ENCODE results near the gene TRIM24.

DNA sequence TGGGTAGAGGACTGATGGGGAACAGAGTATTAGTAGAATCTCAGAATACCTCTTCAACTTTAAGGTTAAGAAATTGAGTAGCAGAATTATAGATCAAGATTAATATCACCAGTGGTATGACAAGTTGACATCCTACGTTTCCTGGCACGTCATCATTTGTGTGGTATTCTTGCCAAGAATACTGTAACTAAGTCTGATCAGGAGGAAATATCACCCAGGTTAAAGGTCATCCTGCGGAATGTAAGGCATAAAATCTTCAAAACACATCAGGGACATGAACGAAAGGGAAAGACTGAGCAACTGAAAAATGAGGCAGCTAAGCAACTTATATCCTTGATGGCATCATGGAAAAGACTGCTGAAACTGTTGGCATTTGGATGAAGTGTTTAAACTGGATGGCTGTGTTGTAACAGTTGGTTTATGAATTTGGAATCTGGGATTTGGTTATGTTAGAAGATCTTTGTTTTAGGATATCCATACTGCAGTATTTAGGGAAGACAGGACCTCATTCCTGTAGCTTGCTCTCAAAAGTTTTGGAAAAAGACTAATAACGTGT is 86.1 kb downstream of the TRIM24 start:
- no peak for TF ChIP-seq POLR2A (IDR thresholded peaks at IDR 0.05)
- TF ChIP-seq, protein P1, sequence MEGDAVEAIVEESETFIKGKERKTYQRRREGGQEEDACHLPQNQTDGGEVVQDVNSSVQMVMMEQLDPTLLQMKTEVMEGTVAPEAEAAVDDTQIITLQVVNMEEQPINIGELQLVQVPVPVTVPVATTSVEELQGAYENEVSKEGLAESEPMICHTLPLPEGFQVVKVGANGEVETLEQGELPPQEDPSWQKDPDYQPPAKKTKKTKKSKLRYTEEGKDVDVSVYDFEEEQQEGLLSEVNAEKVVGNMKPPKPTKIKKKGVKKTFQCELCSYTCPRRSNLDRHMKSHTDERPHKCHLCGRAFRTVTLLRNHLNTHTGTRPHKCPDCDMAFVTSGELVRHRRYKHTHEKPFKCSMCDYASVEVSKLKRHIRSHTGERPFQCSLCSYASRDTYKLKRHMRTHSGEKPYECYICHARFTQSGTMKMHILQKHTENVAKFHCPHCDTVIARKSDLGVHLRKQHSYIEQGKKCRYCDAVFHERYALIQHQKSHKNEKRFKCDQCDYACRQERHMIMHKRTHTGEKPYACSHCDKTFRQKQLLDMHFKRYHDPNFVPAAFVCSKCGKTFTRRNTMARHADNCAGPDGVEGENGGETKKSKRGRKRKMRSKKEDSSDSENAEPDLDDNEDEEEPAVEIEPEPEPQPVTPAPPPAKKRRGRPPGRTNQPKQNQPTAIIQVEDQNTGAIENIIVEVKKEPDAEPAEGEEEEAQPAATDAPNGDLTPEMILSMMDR (IDR thresholded peaks at IDR 0.05), result no peak
- TF ChIP-seq POLR2AphosphoS5 (IDR thresholded peaks at IDR 0.05), result no peak
- no peak for TF ChIP-seq EP300 (IDR thresholded peaks at IDR 0.05)

All from gastroesophageal sphincter (tissue), 3 donors.